Ovary (tissue), 3 donors: ENCODE data around the gene IKZF3.

Experiments
- EP300 ChIP-seq: sonication (generic); formaldehyde crosslinking; IDR thresholded peaks from one replicate; pipeline ENCODE4 v1.6.1; 2017; ENCODE audit warnings: antibody characterized with exemption
- POLR2A ChIP-seq: fragments of 450-650 bp; IDR thresholded peaks from one replicate; pipeline ENCODE4 v1.6.1; 2017; ENCODE audit warnings: antibody characterized with exemption, mild to moderate bottlenecking, moderate library complexity
- TF ChIP-seq, protein P1 (sequence below), 3 donors: fragments of 450-650 bp in 2 of 3; fragments of 200-600 bp in 1 of 3; IDR thresholded peaks; one replicate each; pipeline versions ENCODE4 v1.5.1 to v1.8.0; 2016 to 2022; ENCODE audit warnings: antibody characterized with exemption in 3 of 3, mild to moderate bottlenecking in 1 of 3
- donor health status: DM: no; HTN: no; CAD: no.

DNA sequence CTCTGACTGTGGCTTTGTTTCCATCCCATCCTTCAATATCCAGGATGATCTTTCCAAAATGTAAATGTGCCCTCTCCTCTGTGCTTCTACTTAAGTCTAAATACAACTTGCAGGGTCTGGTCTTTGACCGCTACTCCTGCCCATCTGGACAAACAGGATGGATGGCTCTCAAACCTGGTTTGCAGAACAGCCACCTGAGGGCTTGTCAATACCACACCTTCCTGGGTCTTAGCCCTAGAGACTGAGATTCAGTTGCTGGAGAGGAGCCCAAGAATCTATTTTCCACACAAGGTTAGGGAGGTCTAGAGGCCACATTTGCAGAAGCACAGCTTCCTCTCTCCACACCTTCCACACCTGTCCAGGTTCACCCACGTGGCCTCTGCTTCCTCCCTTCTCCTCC, 128.2 kb downstream of the IKZF3 start:
- no peak for TF ChIP-seq EP300
- TF ChIP-seq POLR2A = no peak
- TF ChIP-seq, protein P1, sequence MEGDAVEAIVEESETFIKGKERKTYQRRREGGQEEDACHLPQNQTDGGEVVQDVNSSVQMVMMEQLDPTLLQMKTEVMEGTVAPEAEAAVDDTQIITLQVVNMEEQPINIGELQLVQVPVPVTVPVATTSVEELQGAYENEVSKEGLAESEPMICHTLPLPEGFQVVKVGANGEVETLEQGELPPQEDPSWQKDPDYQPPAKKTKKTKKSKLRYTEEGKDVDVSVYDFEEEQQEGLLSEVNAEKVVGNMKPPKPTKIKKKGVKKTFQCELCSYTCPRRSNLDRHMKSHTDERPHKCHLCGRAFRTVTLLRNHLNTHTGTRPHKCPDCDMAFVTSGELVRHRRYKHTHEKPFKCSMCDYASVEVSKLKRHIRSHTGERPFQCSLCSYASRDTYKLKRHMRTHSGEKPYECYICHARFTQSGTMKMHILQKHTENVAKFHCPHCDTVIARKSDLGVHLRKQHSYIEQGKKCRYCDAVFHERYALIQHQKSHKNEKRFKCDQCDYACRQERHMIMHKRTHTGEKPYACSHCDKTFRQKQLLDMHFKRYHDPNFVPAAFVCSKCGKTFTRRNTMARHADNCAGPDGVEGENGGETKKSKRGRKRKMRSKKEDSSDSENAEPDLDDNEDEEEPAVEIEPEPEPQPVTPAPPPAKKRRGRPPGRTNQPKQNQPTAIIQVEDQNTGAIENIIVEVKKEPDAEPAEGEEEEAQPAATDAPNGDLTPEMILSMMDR (IDR thresholded peaks at IDR 0.05) = no peak
